KMS-11 (cell line): ENCODE data around the gene FAF1.
"Not testable (repeated sequence)": the region's sequence is repeated elsewhere in the genome, so short reads cannot be mapped to it uniquely, and the experiment has no call there.

ENCODE experiments used
- H2AFZ ChIP-seq: fragments of 200-600 bp; sonication (generic); 2 replicates; pipeline ENCODE4 v1.6.1; 2016; ENCODE audit warnings: antibody characterized with exemption, mixed run types, low read depth
- H3K27ac ChIP-seq: fragments of 200-600 bp; sonication (generic); 2 replicates; pipeline ENCODE4 v1.6.1; 2016; ENCODE audit warnings: mild to moderate bottlenecking, mixed run types
- H3K27me3 ChIP-seq: fragments of 200-600 bp; sonication (generic); 2 replicates; pipeline ENCODE4 v1.6.1; 2017; ENCODE audit warnings: mild to moderate bottlenecking, low read depth, mixed run types, moderate library complexity; ENCODE audit not compliant: insufficient read depth
- H3K36me3 ChIP-seq: fragments of 200-600 bp; sonication (generic); 2 replicates; pipeline ENCODE4 v1.6.1; 2017; ENCODE audit warnings: mild to moderate bottlenecking, mixed run types; ENCODE audit not compliant: insufficient read depth
- H3K4me1 ChIP-seq: fragments of 200-600 bp; sonication (generic); 2 replicates; pipeline ENCODE4 v1.6.1; 2016; ENCODE audit warnings: mild to moderate bottlenecking, low read depth, mixed run types; ENCODE audit not compliant: poor library complexity, severe bottlenecking
- H3K4me2 ChIP-seq: fragments of 200-600 bp; sonication (generic); 2 replicates; pipeline ENCODE4 v1.7.0; 2016; ENCODE audit warnings: mild to moderate bottlenecking, mixed run types
- H3K4me3 ChIP-seq: fragments of 200-600 bp; sonication (generic); IDR thresholded peaks from 2 replicates; pipeline ENCODE4 v1.6.1; 2017; ENCODE audit warnings: low read depth, low read length, mixed read lengths; ENCODE audit not compliant: insufficient read depth
- H3K79me2 ChIP-seq: fragments of 200-600 bp; sonication (generic); 2 replicates; pipeline ENCODE4 v1.6.1; 2016; ENCODE audit warnings: low read depth, mixed run types; ENCODE audit not compliant: insufficient read depth
- H3K9ac ChIP-seq: fragments of 200-600 bp; sonication (generic); 2 replicates; pipeline ENCODE4 v1.6.1; 2016; ENCODE audit warnings: mild to moderate bottlenecking, mixed run types
- H4K20me1 ChIP-seq: fragments of 200-600 bp; sonication (generic); 2 replicates; pipeline ENCODE4 v1.6.1; 2016; ENCODE audit warnings: mild to moderate bottlenecking, mixed run types; ENCODE audit not compliant: insufficient read depth
- TF ChIP-seq, protein P1 (sequence below): fragments of 200-600 bp; sonication (generic); conservative IDR thresholded peaks from 2 replicates; pipeline ENCODE4 v1.6.1; 2017; ENCODE audit warnings: low read depth, mild to moderate bottlenecking, antibody characterized with exemption, low read length, moderate library complexity, mixed read lengths

The FAF1 gene

DNA sequence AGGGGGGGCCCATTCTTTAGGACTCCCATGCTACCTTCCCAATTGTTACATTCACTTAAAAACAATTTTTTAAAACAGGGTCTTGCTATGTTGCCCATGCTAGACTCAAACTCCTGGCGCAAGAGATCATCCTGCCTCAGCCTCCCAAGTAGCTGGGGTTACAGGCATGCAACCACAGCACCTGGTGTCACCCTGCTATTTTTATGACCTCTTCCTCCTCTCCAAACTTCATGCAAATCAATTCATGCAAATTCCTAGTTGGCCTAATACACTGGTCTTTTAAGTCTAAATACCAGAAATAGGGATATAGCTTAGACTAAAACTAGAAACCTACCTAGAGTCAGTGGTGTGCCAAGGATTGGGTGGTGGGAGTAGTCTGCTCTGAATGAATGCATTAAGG, 40.1 kb upstream of the FAF1 start:
- Histone ChIP-seq H3K4me2 (no peak overlapping the region), H3K9ac (no peak overlapping the region), H3K27me3 (no peaks in the 10 kb centered on the region), H2AFZ (no peak overlapping the region), H3K79me2 (no peaks in the 10 kb centered on the region), H3K27ac (no peak overlapping the region), H3K4me3 (no peak overlapping the region), H3K36me3 (no peaks in the 10 kb centered on the region), H3K4me1 (no peaks in the 10 kb centered on the region), H4K20me1 (no peaks in the 10 kb centered on the region)
- TF ChIP-seq, protein P1, sequence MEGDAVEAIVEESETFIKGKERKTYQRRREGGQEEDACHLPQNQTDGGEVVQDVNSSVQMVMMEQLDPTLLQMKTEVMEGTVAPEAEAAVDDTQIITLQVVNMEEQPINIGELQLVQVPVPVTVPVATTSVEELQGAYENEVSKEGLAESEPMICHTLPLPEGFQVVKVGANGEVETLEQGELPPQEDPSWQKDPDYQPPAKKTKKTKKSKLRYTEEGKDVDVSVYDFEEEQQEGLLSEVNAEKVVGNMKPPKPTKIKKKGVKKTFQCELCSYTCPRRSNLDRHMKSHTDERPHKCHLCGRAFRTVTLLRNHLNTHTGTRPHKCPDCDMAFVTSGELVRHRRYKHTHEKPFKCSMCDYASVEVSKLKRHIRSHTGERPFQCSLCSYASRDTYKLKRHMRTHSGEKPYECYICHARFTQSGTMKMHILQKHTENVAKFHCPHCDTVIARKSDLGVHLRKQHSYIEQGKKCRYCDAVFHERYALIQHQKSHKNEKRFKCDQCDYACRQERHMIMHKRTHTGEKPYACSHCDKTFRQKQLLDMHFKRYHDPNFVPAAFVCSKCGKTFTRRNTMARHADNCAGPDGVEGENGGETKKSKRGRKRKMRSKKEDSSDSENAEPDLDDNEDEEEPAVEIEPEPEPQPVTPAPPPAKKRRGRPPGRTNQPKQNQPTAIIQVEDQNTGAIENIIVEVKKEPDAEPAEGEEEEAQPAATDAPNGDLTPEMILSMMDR, result no peak

DNA sequence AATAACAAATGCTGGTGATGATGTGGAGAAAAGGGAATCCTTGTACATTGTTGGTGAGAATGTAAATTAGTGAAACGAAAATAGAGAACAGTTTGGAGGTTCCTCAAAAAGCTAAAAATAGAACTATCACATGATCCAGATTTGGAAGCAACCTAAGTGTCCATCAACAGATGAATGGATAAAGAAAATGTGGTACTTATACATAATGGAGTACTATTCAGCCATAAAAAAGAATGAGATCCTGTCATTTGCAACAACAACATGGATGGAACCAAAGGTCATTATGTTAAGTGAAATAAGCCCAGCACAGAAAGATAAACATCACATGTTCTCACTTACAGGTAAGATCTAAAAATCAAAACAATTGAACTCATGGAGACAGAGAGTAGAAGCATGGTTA, 39.3 kb upstream of the FAF1 start:
- H2AFZ ChIP-seq, H3K4me2 ChIP-seq, H3K79me2 ChIP-seq, H3K27ac ChIP-seq, H3K4me3 ChIP-seq, H3K9ac ChIP-seq, H3K4me1 ChIP-seq, H3K27me3 ChIP-seq, H4K20me1 ChIP-seq, H3K36me3 ChIP-seq: not testable (repeated sequence)

DNA sequence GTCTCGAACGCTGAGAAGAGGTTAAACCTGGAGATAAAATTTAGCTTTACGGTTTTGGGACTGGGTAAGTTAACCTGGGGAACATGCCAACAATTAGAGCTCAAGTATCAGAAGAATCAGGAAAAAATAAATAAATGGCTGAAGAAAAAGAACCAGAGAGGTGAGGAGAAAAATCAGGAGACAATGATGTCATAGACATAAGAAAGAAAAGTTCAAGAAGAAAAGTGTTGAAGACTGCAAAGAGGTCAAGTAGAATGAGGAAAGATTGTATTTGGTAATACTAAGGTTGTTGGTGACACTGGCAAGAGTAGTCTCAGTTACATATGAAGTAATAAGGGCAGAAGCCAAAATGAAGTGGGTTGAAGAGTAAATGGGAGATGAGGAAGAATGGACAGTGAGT, 36.0 kb upstream of the FAF1 start:
- Histone ChIP-seq H3K9ac (no peak overlapping the region), H3K27me3 (no peaks in the 10 kb centered on the region), H3K4me3 (no peak overlapping the region), H3K36me3 (no peaks in the 10 kb centered on the region), H2AFZ (no peak overlapping the region), H3K4me2 (no peak overlapping the region), H4K20me1 (no peaks in the 10 kb centered on the region), H3K27ac (no peak overlapping the region), H3K4me1 (no peaks in the 10 kb centered on the region), H3K79me2 (no peaks in the 10 kb centered on the region; the same call in 1 of the 2 replicates)
- TF ChIP-seq, protein P1, result no peak

DNA sequence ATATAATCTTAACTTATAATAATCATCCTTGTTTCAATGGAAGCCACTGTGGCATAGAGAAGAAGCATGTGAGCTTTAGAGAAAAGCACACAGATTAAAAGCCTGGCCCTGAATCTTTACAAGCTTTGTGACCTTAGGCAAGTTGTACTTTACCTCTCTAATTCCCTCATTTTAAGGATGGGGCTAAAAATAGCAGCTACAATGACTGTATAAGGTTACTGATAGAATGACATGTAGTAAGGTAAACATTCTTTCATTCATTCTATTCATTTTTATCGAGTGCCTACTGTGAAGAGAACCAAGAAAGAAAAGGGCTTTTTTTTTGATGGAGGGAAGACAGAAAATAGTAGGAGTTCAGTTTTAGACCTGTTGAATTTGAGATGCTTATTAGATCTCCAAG, 35.6 kb upstream of the FAF1 start:
- Histone ChIP-seq H3K79me2 (no peaks in the 10 kb centered on the region; the same call in 1 of the 2 replicates), H4K20me1 (no peaks in the 10 kb centered on the region), H3K4me1 (no peaks in the 10 kb centered on the region), H3K9ac (no peak overlapping the region), H3K4me2 (no peak overlapping the region), H3K36me3 (no peaks in the 10 kb centered on the region), H3K4me3 (no peak overlapping the region), H2AFZ (no peak overlapping the region), H3K27ac (no peak overlapping the region), H3K27me3 (no peaks in the 10 kb centered on the region)
- TF ChIP-seq, protein P1, result no peak

DNA sequence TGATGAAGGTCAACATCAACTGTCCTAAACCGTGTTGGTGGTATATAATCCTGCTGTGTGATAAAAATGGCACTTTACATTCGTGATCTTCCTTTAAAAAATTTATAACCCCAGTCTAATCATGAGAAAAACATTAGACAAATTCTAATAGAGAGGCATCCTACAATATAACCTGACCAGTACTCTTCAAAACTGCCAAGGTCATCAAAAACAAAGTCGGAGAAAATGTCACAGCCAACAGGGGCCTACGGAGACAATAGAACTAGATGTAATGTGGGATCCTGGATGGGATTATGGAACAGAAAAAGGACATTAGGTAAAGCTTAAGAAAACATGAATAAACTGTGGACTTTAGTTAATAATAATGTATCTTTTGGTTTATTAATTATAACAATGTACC, 34.9 kb upstream of the FAF1 start:
- H3K79me2 ChIP-seq, result no peaks in the 10 kb centered on the region; the same call in 1 of the 2 replicates
- H2AFZ ChIP-seq, result no peak overlapping the region
- no peak overlapping the region for H3K9ac ChIP-seq
- no peak overlapping the region for H3K4me3 ChIP-seq
- TF ChIP-seq, protein P1, result no peak
- H3K4me1 ChIP-seq, result no peaks in the 10 kb centered on the region
- no peak overlapping the region for H3K27ac ChIP-seq
- no peaks in the 10 kb centered on the region for H3K27me3 ChIP-seq
- no peaks in the 10 kb centered on the region for H4K20me1 ChIP-seq
- no peaks in the 10 kb centered on the region for H3K36me3 ChIP-seq
- H3K4me2 ChIP-seq, result no peak overlapping the region
